ENCODE measurements around the gene HOXA6.

GRCh38 chr7:27143023-27143949 lies 4.3 kb downstream of the HOXA6 start, which contains the start of gene HOXA5:
- TF ChIP-seq CTCF (conservative IDR thresholded peaks at IDR 0.05) (no peak), EZH2 (IDR thresholded peaks at IDR 0.05; ENCODE audit: low read depth) (no peak)
